HuH-7.5 (cell line): Measurements from ENCODE around the gene PIGU.
"Not testable (repeated sequence)": the region's sequence is repeated elsewhere in the genome, so short reads cannot be mapped to it uniquely, and the experiment has no call there.

Source experiments
- DNase-seq: peaks from one replicate; pipeline ENCODE4 v3.0.0; 2011; ENCODE audit warnings: low spot score

The PIGU gene, protein sequence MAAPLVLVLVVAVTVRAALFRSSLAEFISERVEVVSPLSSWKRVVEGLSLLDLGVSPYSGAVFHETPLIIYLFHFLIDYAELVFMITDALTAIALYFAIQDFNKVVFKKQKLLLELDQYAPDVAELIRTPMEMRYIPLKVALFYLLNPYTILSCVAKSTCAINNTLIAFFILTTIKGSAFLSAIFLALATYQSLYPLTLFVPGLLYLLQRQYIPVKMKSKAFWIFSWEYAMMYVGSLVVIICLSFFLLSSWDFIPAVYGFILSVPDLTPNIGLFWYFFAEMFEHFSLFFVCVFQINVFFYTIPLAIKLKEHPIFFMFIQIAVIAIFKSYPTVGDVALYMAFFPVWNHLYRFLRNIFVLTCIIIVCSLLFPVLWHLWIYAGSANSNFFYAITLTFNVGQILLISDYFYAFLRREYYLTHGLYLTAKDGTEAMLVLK

DNA sequence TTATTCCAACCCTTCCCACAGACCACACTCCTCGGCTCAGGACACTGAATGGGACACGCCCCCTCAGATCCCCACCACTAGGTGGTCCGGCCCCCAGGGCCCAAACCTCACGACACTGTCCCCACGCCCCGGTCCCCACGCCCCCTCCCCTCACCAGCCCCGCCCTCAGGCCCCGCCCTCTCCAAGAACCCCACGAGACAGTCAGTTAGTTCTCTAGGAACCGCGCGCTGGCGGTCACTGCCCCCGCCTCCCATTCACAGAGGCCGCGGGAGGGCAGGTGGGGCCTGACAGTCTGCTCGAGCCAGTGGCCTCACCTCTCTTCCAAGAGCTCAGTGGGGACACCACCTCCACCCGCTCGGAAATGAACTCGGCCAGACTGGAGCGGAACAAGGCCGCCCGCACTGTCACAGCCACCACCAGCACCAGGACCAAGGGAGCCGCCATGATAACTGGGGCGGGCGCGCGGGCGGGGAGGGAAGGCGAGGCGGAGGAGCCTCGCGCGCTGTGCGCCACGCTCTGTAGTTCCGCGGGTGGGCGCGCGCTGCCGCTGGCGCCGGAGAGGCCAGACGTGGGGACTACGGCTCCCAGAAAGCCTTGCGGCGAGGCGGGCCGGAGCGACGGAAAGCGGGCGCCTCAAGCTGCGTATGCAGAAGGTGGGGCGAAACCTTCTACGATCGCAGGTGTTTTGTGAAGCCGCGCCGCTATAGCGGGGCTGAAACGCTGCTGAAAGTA is at the start of gene PIGU:
PIGU (minus strand) TSS at position 451 of the 732 bp plus-strand sequence; CDS start at position 444, 7 bp downstream.
- DNase-seq: peak; percentile 92

- no peak for DNase-seq
Measured at GRCh38 chr20:34724172-34724571, 47.3 kb upstream of the PIGU start.

GRCh38 chr20:34722560-34722959 is 45.7 kb upstream of the PIGU start:
- not testable (repeated sequence) for DNase-seq

GRCh38 chr20:34720266-34720665 is 43.4 kb upstream of the PIGU start:
- DNase-seq: no peak

DNA sequence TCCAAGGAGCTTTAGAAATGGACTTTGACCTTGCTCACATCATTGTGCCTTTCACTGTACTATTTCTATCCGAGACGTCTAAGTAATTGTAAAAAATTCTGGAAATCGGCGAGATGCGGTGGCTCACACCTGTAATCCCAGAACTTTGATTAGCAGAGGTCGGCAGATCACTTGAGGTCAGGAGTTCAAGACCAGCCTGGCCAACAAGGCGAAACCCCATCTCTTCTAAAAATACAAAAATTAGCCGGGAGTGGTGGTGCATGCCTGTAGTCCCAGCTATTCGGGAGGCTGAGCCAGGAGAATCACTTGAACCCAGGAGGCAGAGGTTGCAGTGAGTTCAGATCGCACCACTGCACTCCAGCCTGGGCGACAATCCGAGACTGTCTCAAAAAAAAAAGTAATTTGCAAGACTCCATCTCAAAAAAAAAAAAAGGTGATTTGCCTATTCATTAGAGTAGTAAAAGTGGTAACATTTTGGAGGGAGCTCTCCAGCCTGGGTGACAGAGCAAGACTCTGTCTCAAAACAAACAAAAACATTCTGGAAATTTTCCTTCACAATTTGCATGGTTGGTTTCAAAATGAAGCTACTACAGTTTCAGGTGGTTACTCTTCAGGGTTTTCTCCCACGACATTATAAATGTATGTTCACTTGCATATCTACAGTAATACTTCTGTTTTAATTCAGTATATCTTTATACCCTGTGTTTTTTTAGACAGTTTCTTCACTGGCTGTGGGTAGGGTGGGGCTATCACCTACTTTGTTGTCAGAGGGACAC is 42.5 kb upstream of the PIGU start:
- not testable (repeated sequence) for DNase-seq

- DNase-seq: no peak
Measured at GRCh38 chr20:34717230-34718095, 40.6 kb upstream of the PIGU start.

- DNase-seq: no peak
Measured at GRCh38 chr20:34716921-34717229, 40.0 kb upstream of the PIGU start.

GRCh38 chr20:34715384-34715783 is 38.5 kb upstream of the PIGU start:
- no peak for DNase-seq

DNA sequence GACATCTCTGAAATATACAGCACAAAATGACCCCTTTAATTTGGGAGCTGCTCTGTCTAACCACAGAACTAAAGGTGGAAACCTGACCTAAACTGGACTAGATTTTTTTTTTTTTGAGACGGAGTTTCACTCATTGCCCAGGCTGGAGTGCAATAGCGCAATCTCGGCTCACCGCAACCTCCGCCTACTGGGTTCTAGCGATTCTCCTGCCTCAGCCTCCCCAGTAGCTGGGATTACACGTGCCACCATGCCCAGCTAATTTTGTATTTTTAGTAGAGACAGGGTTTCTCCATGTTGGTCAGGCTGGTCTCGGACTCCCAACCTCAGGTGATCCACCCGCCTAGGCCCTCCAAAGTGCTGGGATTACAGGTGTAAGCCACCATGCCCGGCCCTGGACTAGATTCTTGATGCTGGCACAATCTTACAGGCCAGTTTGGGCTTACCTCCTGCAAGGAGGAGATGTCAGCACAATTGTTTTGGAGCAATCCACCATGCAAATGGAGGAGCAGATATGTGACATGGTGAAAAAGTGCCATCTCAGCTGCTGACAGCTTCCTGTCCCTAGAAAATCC is 37.1 kb upstream of the PIGU start:
- not testable (repeated sequence) for DNase-seq

GRCh38 chr20:34713194-34713943 is 36.5 kb upstream of the PIGU start:
- DNase-seq: no peak

- no peak for DNase-seq
Measured at GRCh38 chr20:34712525-34713192, 35.8 kb upstream of the PIGU start.

- DNase-seq: no peak
Measured at GRCh38 chr20:34711813-34712430, 35.0 kb upstream of the PIGU start.

DNA sequence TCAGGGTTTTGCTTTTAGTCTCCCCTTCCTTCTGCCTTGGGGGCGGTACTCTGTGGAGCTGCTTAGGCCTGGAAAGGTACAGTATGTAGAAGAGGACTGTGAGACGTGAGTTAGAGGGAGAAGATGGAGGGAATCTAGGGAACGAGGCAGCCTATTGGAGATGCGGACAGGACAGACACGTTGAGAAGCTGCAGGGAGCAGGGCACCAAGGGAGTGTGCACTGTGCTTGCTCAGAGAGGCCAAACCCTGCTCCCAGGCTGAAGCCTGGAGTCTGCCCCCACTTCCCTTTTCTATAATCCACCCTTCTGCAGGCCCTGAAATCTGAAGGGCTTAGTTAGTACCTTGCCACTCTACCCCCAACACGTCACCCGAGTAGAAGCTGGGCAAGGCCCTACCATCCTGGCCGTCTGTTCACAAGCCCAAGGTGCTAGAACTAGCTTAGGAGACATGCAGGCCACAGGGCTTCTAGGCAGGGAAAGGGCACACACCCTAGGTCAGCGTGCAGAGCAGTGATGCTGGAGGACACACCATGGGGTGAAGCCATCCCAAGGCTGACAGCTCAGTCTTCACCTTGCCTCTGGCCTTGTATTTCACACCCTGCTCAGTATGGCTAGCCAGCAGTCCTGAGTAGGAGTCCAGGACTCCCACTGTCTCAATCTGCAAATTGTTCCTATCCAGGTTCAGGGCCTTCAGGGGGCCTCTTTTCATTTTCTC is 34.1 kb upstream of the PIGU start:
- DNase-seq: no peak

- no peak for DNase-seq
Measured at GRCh38 chr20:34710568-34710839, 33.6 kb upstream of the PIGU start.

DNA sequence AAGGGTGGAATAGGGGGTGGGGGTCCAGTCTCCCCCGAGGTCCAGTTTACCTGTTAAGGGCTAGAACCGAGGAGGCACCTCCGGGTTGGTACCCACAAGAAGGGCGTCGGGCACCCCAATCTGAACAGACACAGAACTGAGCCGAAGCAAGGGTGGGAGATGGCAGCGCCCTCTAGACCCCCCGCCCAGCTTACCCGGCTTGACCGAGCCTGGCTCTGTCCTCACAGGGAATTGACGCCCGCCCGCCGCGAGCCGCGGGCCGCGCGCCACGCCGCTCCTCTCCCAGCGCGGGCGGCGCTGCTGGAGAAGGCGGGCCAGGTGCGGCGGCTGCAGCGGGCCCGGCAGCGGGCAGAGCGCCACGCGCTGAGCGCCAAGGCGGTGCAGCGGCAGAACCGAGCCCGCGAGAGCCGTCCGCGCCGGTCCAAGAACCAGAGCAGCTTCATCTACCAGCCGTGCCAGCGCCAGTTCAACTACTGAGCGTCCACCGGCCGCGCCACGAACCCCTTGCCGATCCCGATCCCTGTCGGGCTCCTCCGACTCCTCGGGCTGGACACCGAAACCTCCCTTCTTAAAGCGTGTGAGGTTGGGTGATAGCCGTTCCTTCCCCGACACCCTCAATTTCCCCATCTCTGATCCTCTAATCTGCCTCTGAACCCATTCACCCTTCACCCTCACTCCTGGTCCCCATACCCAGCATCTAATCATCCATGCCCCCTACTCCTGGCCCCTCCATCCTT is 33.1 kb upstream of the PIGU start:
- DNase-seq: no peak

DNA sequence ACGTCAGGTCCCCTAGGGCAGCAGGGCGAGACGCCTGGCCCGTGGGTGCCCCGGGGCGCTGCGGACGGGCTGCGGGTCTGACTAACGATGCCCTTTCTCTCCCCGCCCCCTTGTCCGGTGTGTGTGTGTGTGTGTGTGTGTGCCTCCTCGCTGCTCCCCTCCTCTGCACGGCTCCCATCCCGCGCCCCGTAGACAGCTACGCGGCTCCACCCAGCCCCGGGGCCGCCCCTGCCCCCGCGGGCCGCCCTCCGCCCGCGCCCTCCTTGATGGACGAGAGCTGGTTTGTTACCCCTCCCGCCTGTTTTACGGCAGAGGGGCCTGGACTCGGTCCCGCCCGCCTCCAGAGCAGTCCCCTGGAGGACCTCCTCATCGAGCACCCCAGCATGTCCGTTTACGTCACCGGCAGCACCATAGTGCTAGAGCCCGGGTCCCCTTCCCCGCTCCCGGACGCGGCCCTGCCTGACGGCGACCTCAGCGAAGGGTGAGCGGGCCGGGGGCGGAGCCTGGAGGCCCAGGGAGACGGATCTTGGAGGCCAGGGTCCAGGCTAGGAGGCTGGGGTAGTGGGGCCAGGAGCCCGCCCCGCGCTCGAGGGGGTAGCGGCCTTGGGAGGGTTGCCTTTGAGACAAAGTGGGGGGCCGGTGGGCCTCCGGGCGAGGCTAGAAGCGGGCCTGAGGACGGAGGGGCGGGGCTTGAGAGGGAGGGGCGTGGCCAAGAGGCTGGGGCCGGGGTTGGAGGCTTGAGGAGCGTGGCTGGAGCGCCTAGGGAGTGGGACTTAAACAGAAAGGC is 32.3 kb upstream of the PIGU start:
- DNase-seq: peak; percentile 98

DNA sequence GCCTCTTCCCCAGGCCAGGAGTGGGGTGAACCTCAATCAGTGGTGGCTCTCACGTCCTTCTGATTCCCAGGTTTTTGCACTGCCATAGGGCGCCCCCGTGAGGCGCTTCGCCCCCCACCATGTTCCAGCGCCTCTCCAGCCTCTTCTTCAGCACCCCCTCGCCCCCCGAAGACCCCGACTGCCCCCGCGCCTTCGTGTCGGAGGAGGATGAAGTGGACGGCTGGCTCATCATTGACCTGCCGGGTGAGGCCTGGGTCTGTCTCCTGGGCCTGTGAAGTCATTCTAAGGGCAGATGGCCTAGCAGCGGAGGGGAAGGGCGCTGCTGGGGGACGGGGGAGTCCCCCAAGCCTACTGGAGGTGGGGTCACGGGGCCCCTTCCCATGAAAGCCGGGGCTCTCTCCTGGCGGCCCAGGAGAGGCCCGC is 31.7 kb upstream of the PIGU start:
- peak; percentile 90 for DNase-seq
